K562 (cell line): ENCODE results near the gene ERN1. TPM values are rescaled to one million over a fixed set of nuclear protein-coding genes. Genes with fewer than 3 reads are reported as not detected.

Experiments used
- ATAC-seq: fragments of 200-7000 bp; cut with Tn5 transposase; 3 replicates; pipeline ENCODE4 v1.9.1; 2020; ENCODE audit warnings: moderate library complexity
- BruUV-seq: library from RNA; stranded (reverse); fragments of 400-500 nt; replicated peaks from 2 replicates; lab custom pipeline; 2021; lab: Mats Ljungman, UMichigan
- CTCF ChIA-PET: fragments of 300-600 bp; formaldehyde crosslinking; extraction: SDS; loops from one replicate; lab custom pipeline; 2021; ENCODE audit warnings: low intra/inter-chr PET ratio; lab: Yijun Ruan, JAX
- POLR2A ChIA-PET: fragments of 300-600, 350-650 bp; sonication (Branson Sonifier 250); formaldehyde crosslinking; extraction: SDS; loops from one replicate; lab custom pipeline; 2021; ENCODE audit warnings: antibody characterized with exemption, inconsistent platforms; lab: Yijun Ruan, JAX
- DNase-seq, 4 experiments: peaks; one replicate each; pipeline versions ENCODE4 v3.0.0 to v3.0.0-alpha.2; 2011 to 2018; ENCODE audit warnings: low spot score in 3 of 4, mixed read lengths in 3 of 4; ENCODE audit errors: extremely low read depth in 1 of 4
- FAIRE-seq: peaks from 2 replicates; lab custom pipeline; 2011; peaks lifted over from hg19 to GRCh38; lab: Jason Lieb, UNC
- H2AFZ ChIP-seq: 2 replicates; pipeline ENCODE4 v1.6.0; 2011; ENCODE audit warnings: low read depth, low read length, control low read depth, inconsistent platforms
- H3K27ac ChIP-seq: fragments of 200-600 bp; 3 replicates; pipeline ENCODE4 v1.8.0; 2011; ENCODE audit warnings: low read depth, mild to moderate bottlenecking, control low read depth, inconsistent platforms, low read length, moderate library complexity, mixed read lengths; ENCODE audit errors: extremely low read depth
- H3K27me3 ChIP-seq, 2 experiments: fragments of 300-600 bp in 1 of 2; 2 replicates in 1 of 2; 3 replicates in 1 of 2; pipeline versions ENCODE4 v1.6.0 to v1.8.0; 2011; ENCODE audit warnings: inconsistent platforms in 2 of 2, low read length in 2 of 2, mild to moderate bottlenecking in 1 of 2, mixed read lengths in 1 of 2, moderate library complexity in 1 of 2; ENCODE audit not compliant: control insufficient read depth in 2 of 2, insufficient read depth in 2 of 2
- H3K36me3 ChIP-seq: fragments of 300-600 bp; 3 replicates; pipeline ENCODE4 v1.8.0; 2011; ENCODE audit warnings: mild to moderate bottlenecking, low read length, inconsistent platforms; ENCODE audit not compliant: control insufficient read depth, insufficient read depth
- H3K4me1 ChIP-seq, 2 experiments: fragments of 200-600 bp in 1 of 2; replicated peaks in 1 of 2; 2 replicates in 1 of 2; 3 replicates in 1 of 2; pipeline versions ENCODE4 v1.5.1 to v1.8.0; 2011; ENCODE audit warnings: inconsistent platforms in 2 of 2, low read length in 2 of 2, mild to moderate bottlenecking in 1 of 2, mixed read lengths in 1 of 2, moderate library complexity in 1 of 2; ENCODE audit not compliant: control insufficient read depth in 2 of 2, insufficient read depth in 2 of 2
- H3K4me2 ChIP-seq: 2 replicates; pipeline ENCODE4 v1.6.1; 2011; ENCODE audit warnings: low read length, control low read depth, inconsistent platforms, mixed read lengths; ENCODE audit not compliant: insufficient read depth
- H3K4me3 ChIP-seq: fragments of 200-600 bp; sonication (generic), shearing (Covaris generic); 2 replicates; pipeline ENCODE4 v1.5.1; 2016; ENCODE audit warnings: control low read depth, inconsistent platforms
- H3K79me2 ChIP-seq: fragments of 200-600 bp; 3 replicates; pipeline ENCODE4 v1.8.0; 2011; ENCODE audit warnings: low read length, inconsistent platforms; ENCODE audit not compliant: control insufficient read depth, insufficient read depth
- H3K9ac ChIP-seq, 2 experiments: 2 replicates each; pipeline versions ENCODE4 v1.6.0 to v1.6.1; 2011; ENCODE audit warnings: low read depth in 2 of 2, low read length in 2 of 2, control low read depth in 1 of 2, inconsistent platforms in 1 of 2, mild to moderate bottlenecking in 1 of 2, mixed read lengths in 1 of 2; ENCODE audit not compliant: insufficient read depth in 1 of 2
- H3K9me1 ChIP-seq: one replicate; pipeline ENCODE4 v1.6.0; 2011; ENCODE audit warnings: inconsistent platforms, mild to moderate bottlenecking, low read length, moderate library complexity; ENCODE audit not compliant: control insufficient read depth, insufficient read depth
- H3K9me3 ChIP-seq: replicated peaks from 2 replicates; pipeline ENCODE4 v1.5.1; 2011; ENCODE audit warnings: low read depth, low read length, inconsistent platforms; ENCODE audit not compliant: control insufficient read depth, insufficient read depth
- H4K20me1 ChIP-seq: replicated peaks from 2 replicates; pipeline ENCODE4 v1.6.1; 2011; ENCODE audit warnings: low read length, inconsistent platforms, mixed read lengths; ENCODE audit not compliant: control insufficient read depth, insufficient read depth
- AFF4 ChIP-seq: sonication (generic); formaldehyde crosslinking; IDR thresholded peaks from 2 replicates; pipeline ENCODE4 v1.8.0; 2023; ENCODE audit warnings: mild to moderate bottlenecking, missing genetic modification reagents
- EHMT2 ChIP-seq: fragments of 450-650 bp; IDR thresholded peaks from 2 replicates; pipeline ENCODE4 v1.6.1; 2018; ENCODE audit warnings: antibody characterized with exemption
- NKRF ChIP-seq: fragments of 450-650 bp; IDR thresholded peaks from 2 replicates; pipeline ENCODE4 v1.6.1; 2016; ENCODE audit warnings: borderline replicate concordance
- TAF9B ChIP-seq: fragments of 450-650 bp; IDR thresholded peaks from 2 replicates; pipeline ENCODE4 v1.6.1; 2018; ENCODE audit warnings: mild to moderate bottlenecking; ENCODE audit not compliant: partially characterized antibody
- ZNF436 ChIP-seq: fragments of 250-450, 450-650 bp; sonication (Bioruptor Pico); formaldehyde crosslinking; IDR thresholded peaks from 2 replicates; pipeline ENCODE4 v1.7.0; 2020; ENCODE audit warnings: mild to moderate bottlenecking
- ZNF668 ChIP-seq: fragments of 250-450 bp; sonication (Bioruptor Pico); IDR thresholded peaks from 2 replicates; pipeline ENCODE4 v1.8.0; 2022; ENCODE audit warnings: mild to moderate bottlenecking, inconsistent platforms
- WGBS: fragments of 100-300 bp; shearing (Covaris generic); methylation state at CpG from one replicate; pipeline ENCODE4 v1.1.6; 2016; ENCODE audit warnings: low coverage, mixed read lengths; ENCODE audit not compliant: insufficient coverage; ENCODE audit errors: missing lambda C conversion rate; 5-methylcytosine and 5-hydroxymethylcytosine counted together
- in situ Hi-C: fragments of 300-500 bp; cut with MboI; formaldehyde crosslinking; loops from 4 replicates; pipeline ENCODE4 v1.15.0; 2018; ENCODE audit warnings: inconsistent platforms, mixed read lengths
- intact Hi-C: fragments of 100-400 bp; cut with micrococcal nuclease; formaldehyde crosslinking; loops from 2 replicates; pipeline ENCODE4 v1.14.2; 2022
- polyA plus RNA-seq, 8 experiments: library from polyadenylated mRNA; depleted of rRNA in 4 of 8; stranded (reverse) in 5 of 8; unstranded in 3 of 8; fragments of >200 nt; fragmentation: Nextera tagmentation in 2 of 8; fragmentation: Illumina TruSeq in 1 of 8; extraction: Ambion mirVana in 2 of 8; extraction: Trizol in 1 of 8; gene quantifications; 2 replicates each; pipeline versions ENCODE4 v1.2.1 to v1.2.3, GENCODE V29; 2011 to 2014; ENCODE audit warnings: inconsistent platforms in 1 of 8, missing spikeins in 1 of 8
- total RNA-seq, 7 experiments: library from RNA; depleted of rRNA in 6 of 7; stranded (reverse); fragments of >200 nt in 6 of 7; fragmentation: Illumina TruSeq in 2 of 7; extraction: Trizol in 2 of 7; gene quantifications; 2 replicates each; pipeline versions ENCODE4 v1.2.1 to v1.2.3, GENCODE V29; 2011 to 2021; ENCODE audit warnings: low replicate concordance in 1 of 7
- TF ChIP-seq, protein P1 (sequence below), 2 experiments: fragments of 450-650 bp in 1 of 2; sonication (generic) in 1 of 2; formaldehyde crosslinking in 1 of 2; IDR thresholded peaks in 1 of 2; conservative IDR thresholded peaks in 1 of 2; 2 replicates each; pipeline versions ENCODE4 v1.6.1 to v1.8.1; 2016 to 2023; ENCODE audit warnings: mild to moderate bottlenecking in 2 of 2, moderate library complexity in 2 of 2, inconsistent platforms in 1 of 2, missing genetic modification reagents in 1 of 2
- TF ChIP-seq, protein P2 (sequence below): IDR thresholded peaks from 2 replicates; pipeline ENCODE4 v1.6.1; 2012; ENCODE audit warnings: low read depth, low read length, improper control_type of control experiment, borderline replicate concordance
- TF ChIP-seq, protein P3 (sequence below): sonication (generic); formaldehyde crosslinking; IDR thresholded peaks from 2 replicates; pipeline ENCODE4 v1.8.0; 2022; ENCODE audit warnings: mild to moderate bottlenecking, low read depth, missing genetic modification reagents

Gene ERN1
- total and polyA plus RNA-seq, 9 of the 15 experiments (the other 6 are each of a cell fraction or from before 2014, with no cell fraction given) = 2.1 to 22.5 (median 7.3) TPM

- Histone ChIP-seq H4K20me1 (no peaks in the 10 kb centered on the region), H3K4me2 (no peak overlapping the region), H2AFZ (no peak overlapping the region), H3K79me2 (no peaks in the 10 kb centered on the region), H3K9me3 (no peaks in the 10 kb centered on the region), H3K9ac (no peak overlapping the region), H3K27me3 (no peaks in the 10 kb centered on the region), H3K36me3 (peaks cover 69% of the 10 kb centered on the region), H3K4me1 (peaks cover 0 to 6% of the 10 kb centered on the region in 2 experiments; a peak in 3 of 5 replicates), H3K27ac (no peak overlapping the region), H3K9me1 (no peaks in the 10 kb centered on the region), H3K4me3 (no peak overlapping the region)
- FAIRE-seq (no peak), ATAC-seq (no peak), DNase-seq (no peak)
- in situ Hi-C loops = loop anchor here (5.0 kb wide), 1 partner anchor 123 kb away; no protein-coding TSS in a partner anchor
- intact Hi-C loops = no loop called here
- 93% methylated on average over 9 of the region's 9 CpGs for WGBS
- no TSS peak for BruUV-seq
- ChIA-PET POLR2A (interaction anchor here (0.5 to 2.0 kb wide), 3 partner anchors 9 to 82 kb away, joined by 3 to 11 read pairs (median 3); no protein-coding TSS in a partner anchor), CTCF (no interaction called here)
- TF ChIP-seq ZNF436 (CRISPR knock-in tag) = no peak
- TF ChIP-seq ZNF668 (CRISPR knock-in tag) = no peak
- no peak for TF ChIP-seq EHMT2
- TF ChIP-seq TAF9B = no peak
- TF ChIP-seq, protein P1, sequence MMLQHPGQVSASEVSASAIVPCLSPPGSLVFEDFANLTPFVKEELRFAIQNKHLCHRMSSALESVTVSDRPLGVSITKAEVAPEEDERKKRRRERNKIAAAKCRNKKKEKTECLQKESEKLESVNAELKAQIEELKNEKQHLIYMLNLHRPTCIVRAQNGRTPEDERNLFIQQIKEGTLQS (IDR thresholded peaks at IDR 0.05) = no peak
- TF ChIP-seq, protein P1 (CRISPR knock-in tag; conservative IDR thresholded peaks at IDR 0.05) = no peak
- no peak for TF ChIP-seq NKRF
- no peak for TF ChIP-seq AFF4
- TF ChIP-seq, protein P2, sequence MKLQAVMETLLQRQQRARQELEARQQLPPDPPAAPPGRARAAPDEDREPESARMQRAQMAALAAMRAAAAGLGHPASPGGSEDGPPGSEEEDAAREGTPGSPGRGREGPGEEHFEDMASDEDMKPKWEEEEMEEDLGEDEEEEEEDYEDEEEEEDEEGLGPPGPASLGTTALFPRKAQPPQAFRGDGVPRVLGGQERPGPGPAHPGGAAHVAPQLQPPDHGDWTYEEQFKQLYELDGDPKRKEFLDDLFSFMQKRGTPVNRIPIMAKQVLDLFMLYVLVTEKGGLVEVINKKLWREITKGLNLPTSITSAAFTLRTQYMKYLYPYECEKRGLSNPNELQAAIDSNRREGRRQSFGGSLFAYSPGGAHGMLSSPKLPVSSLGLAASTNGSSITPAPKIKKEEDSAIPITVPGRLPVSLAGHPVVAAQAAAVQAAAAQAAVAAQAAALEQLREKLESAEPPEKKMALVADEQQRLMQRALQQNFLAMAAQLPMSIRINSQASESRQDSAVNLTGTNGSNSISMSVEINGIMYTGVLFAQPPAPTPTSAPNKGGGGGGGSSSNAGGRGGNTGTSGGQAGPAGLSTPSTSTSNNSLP = no peak
- TF ChIP-seq, protein P3, sequence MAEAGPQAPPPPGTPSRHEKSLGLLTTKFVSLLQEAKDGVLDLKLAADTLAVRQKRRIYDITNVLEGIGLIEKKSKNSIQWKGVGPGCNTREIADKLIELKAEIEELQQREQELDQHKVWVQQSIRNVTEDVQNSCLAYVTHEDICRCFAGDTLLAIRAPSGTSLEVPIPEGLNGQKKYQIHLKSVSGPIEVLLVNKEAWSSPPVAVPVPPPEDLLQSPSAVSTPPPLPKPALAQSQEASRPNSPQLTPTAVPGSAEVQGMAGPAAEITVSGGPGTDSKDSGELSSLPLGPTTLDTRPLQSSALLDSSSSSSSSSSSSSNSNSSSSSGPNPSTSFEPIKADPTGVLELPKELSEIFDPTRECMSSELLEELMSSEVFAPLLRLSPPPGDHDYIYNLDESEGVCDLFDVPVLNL (CRISPR knock-in tag) = no peak
These were observed 24.8 kb upstream of the ERN1 start for GRCh38 chr17:64154717-64155116.
